RCC 7860 (cell line): Measurements from ENCODE around the gene MRM3.
A peak's percentile ranks its signal among the peaks of the same experiment; 100 is the strongest.
"Not testable (repeated sequence)": the region's sequence is repeated elsewhere in the genome, so short reads cannot be mapped to it uniquely, and the experiment has no call there.

Experiments used
- DNase-seq: peaks from one replicate; pipeline ENCODE4 v3.0.0-alpha.2; 2015; ENCODE audit warnings: low spot score
- FAIRE-seq: peaks from 2 replicates; lab custom pipeline; 2012; peaks lifted over from hg19 to GRCh38; lab: Jason Lieb, UNC

Gene MRM3

DNA sequence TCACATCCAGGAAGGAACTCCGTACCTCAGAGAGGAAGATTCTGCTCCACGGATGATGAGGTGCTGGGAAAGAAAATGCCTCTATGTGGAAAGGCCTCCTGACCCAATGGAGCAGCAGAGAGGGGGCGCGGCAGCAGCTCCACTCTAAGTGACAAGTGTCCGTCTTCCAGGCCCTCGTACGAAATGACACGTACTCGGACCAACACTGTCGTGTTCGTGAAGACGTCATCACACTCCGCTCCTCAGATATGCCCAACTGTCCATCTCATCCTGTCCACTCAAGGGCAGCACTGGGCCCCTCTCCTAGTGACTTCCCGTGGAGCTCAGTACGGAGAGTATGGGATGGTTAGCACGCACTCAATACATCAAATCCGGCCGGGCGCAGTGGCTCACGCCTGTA lies 32.2 kb downstream of the MRM3 start:
- DNase-seq: no peak
- no peak for FAIRE-seq

DNA sequence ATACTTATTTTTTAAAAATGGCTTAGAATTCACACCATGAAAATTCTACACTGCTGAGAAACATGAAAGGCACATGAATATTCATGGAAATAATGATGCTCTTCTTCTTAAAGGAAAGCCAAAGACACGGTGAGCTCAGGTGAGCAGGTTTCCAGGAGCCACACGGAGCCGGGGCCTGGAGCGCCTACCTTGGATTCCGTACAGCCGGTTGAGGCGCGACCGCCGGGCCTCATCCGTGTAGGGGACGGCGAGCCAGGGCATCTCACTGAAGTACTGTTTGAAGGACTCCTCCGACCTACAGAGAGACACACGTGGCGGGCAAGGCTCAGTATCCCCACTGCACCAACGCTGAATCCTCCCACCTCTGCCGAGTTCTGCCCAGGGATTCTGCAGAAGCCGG lies 37.1 kb downstream of the MRM3 start:
- FAIRE-seq: no peak
- no peak for DNase-seq

DNA sequence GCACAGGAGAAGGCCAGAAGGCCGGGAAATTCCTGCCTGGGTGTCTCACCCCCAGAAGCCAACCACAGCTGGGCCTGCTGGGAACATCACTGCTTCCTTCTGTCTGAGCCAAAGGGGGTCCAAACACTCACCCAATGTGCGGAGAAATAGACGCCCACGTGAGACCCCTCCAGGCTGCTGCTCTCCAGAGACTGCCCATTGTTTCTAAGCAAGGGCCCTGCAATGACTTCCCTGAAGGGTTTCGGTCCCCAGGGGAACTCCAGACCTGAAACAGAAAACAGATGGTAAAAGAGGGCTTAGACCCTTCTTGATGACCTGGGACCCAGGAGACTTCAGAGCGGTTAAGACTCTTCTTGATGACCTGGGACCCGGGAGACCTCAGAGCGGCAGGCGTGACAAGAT lies 41.3 kb downstream of the MRM3 start:
- no peak for FAIRE-seq

GRCh38 chr17:824378-824777 lies 42.2 kb downstream of the MRM3 start:
- no peak for DNase-seq
- no peak for FAIRE-seq

More for the DNA sequence above, 41.3 kb downstream of the MRM3 start:
- DNase-seq: no peak

DNA sequence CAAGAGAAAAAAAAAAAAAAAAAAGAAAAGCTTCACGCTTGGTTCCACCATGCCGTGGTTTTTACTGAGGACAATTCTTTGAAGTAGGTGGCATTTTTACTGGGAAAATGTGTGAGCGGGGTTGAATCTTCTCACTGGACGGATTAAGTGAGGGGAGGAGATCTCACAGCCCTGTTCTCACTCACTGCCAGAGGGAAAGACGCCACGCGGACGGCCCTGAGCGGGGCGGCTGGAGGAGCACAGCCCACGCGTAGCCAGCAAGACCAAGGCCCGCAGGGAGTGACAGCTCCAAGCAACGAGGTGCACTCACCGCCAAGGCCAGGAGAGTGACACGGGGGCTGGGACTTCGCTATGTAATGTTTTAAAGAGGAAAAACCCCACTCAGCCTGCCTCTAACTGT lies 43.1 kb downstream of the MRM3 start:
- no peak for DNase-seq

DNA sequence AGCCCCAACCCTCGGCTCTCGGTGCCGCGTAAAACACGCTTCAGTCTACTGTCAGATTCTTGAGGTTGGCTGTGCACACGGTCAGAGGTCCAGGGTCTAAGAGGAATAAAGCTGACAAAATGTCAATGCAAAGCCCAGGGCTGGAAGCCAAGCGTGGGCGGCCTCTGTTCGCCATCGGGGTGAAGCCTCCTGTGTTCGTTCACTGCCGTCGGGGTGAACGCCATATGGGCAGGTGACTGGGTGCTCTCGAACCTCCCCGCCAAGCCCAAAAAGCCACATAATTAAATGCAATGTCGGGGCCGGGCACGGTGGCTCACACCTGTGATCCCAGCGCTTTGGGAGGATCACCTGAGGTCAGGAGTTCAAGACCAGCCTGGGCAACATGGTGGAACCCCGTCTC lies 44.6 kb downstream of the MRM3 start:
- FAIRE-seq (no peak), DNase-seq (no peak)

More for the DNA sequence above, 43.1 kb downstream of the MRM3 start:
- no peak for FAIRE-seq

DNA sequence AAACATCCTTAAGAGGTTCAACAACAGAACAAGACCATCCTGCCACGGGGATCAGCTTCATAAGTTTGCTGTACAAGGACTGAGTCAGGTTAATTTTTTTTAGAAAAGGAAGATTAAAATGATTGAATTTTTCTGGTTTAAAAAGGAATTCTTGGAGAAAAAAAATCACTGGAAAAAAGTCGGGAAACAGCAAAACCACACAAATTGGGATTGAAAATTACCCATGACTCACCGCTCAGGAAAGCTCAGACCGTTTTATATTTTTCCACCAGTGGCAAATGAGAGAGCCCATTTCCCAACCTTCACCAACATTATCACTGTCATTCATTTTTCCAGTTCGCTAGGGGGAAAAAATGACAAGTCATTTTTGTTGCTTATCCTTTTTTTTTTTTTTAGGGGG lies 46.6 kb downstream of the MRM3 start:
- FAIRE-seq (peak; percentile 86), DNase-seq (peak; percentile 24)

DNA sequence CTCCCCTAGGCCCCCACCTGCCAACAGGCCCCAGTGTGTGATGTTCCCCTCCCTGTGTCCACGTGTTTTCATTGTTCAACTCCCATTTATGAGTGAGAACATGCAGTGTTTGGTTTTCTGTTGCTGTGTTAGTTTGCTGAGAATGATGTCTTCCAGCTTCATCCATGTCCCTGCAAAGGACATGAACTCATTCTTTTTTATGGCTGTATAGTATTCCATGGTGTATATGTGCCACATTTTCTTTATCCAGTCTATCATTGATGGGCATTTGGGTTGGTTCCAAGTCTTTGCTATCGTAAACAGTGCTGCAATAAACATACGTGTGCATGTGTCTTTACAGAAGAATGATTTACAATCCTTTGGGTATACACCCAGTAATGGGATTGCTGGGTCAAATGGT lies 47.5 kb downstream of the MRM3 start:
- DNase-seq, FAIRE-seq: not testable (repeated sequence)

- no peak for FAIRE-seq
These were observed 48.2 kb downstream of the MRM3 start for GRCh38 chr17:830381-830780.

GRCh38 chr17:830950-831349 lies 48.8 kb downstream of the MRM3 start:
- FAIRE-seq (no peak), DNase-seq (no peak)

More at GRCh38 chr17:830381-830780, 48.2 kb downstream of the MRM3 start:
- no peak for DNase-seq

- DNase-seq (peak; percentile 60), FAIRE-seq (no peak)
These were observed 52.0 kb downstream of the MRM3 start for GRCh38 chr17:834136-834535.

- peak; percentile 95 for DNase-seq
- FAIRE-seq: peak; percentile 97
These were observed 53.1 kb downstream of the MRM3 start for GRCh38 chr17:835263-835662.

DNA sequence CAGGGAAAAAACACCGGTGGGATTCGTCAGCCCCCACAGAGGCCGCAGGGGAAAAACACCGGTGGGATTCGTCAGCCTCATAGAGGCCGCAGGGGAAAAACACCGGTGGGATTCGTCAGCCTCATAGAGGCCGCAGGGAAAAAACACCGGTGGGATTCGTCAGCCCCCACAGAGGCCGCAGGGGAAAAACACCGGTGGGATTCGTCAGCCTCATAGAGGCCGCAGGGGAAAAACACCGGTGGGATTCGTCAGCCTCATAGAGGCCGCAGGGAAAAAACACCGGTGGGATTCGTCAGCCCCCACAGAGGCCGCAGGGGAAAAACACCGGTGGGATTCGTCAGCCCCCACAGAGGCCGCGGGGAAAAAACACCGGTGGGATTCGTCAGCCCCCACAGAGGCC lies 53.6 kb downstream of the MRM3 start:
- not testable (repeated sequence) for DNase-seq, FAIRE-seq

- DNase-seq (peak; percentile 57), FAIRE-seq (peak; percentile 65)
These were observed 54.0 kb downstream of the MRM3 start for GRCh38 chr17:836151-836550.

DNA sequence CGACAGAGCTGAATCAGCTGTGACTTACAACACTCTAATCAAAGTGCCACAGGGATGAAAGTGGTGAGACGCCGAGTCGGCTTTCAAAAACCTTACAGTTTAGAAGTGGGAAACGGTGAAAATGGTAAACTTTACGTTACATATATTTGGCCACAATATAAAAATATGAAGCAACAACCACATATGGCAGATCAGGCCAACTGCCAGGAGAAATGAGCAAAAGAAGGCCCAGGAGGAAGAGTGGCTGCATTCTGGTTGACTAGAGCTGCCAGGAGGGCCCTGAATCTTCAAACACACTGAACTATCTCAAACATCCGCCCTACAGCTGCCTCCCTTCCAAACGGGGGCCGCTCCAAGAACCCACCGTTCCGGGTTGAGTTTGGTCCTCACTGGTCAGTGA lies 56.3 kb downstream of the MRM3 start:
- FAIRE-seq: no peak
- no peak for DNase-seq

DNA sequence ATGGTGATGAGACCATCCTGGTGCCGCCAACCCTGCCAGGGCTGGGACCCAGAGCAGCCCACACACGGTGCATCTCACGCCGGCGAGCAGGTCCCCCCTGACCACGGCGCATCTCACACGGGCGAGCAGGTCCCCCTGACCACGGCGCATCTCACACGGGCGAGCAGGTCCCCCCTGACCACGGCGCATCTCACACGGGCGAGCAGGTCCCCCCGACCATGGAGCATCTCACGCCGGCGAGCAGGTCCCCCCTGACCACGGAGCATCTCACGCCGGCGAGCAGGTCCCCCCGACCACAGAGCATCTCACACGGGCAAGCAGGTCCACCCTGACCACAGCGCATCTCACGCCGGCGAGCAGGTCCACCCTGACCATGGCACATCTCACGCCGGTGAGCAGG lies 59.2 kb downstream of the MRM3 start:
- no peak for DNase-seq
- FAIRE-seq: no peak
